Measurements from ENCODE around the gene EFNA5. TPM values are rescaled to one million over a fixed set of nuclear protein-coding genes. Genes with fewer than 3 reads are reported as not detected.

Gene EFNA5
- total RNA-seq, 1 experiment from 2014 or later, result 0.22 TPM

DNA sequence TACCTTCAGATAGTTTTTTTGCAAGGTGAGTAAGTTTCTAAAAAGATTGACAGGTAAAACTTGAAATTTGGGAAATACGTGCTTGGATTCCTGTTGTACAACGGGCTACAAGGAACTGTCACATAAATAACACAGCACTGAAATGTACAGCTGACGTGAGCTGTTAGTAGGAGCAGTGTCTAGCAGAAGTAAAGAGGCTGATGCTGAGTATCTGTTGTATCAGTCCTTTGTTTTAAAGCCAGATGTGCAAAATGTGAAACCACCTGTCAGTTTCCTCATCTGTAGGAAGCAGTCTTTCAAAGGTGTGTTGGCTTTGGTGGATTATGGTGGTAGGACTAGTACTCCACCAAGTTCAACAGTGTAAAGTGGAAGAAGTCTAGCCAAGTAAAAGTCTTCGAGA lies 122.3 kb downstream of the EFNA5 start:
- H3K4me3 ChIP-seq (replicated peaks in 1 of 2; ENCODE audit: low read depth in 1 of 2, low read length in 2 of 2), result no peak overlapping the region

More for the DNA sequence above, 122.3 kb downstream of the EFNA5 start:
- RAD21 ChIA-PET (ENCODE audit: low non-redundant PET in 1 of 2, low total read pairs in 2 of 2, uncharacterized antibody in 2 of 2, unreplicated experiment in 2 of 2), result no interaction called here
- intact Hi-C loops (cut with micrococcal nuclease), result no loop called here
- H3K4me2 ChIP-seq (ENCODE audit: low read length), result no peak overlapping the region
- no peak overlapping the region for H2AFZ ChIP-seq (ENCODE audit: low read depth, low read length, poor library complexity, severe bottlenecking)
- peaks cover 8% of the 10 kb centered on the region; the same call in 1 of the 2 replicates for H3K27me3 ChIP-seq (ENCODE audit: insufficient read depth, low read length)
- H3K9ac ChIP-seq (ENCODE audit: low read length), result no peak overlapping the region
- DNase-seq (ENCODE audit: low read depth, low spot score), result no peak
- H3K79me2 ChIP-seq (ENCODE audit: insufficient read depth, low read length), result no peaks in the 10 kb centered on the region
- H3K9me2 ChIP-seq (ENCODE audit: insufficient read depth), result no peaks in the 10 kb centered on the region
- POLR2A ChIA-PET, result no interaction called here
- no peaks in the 10 kb centered on the region for H3K36me3 ChIP-seq (ENCODE audit: control insufficient read depth in 1 of 2, insufficient read depth in 2 of 2, low read length in 2 of 2)
- BruUV-seq (replicated peaks), result no TSS peak
- H3K9me3 ChIP-seq (ENCODE audit: control insufficient read depth in 1 of 2, insufficient read depth in 1 of 2, low read depth in 1 of 2, low read length in 2 of 2), result no peaks in the 10 kb centered on the region
- H3K27ac ChIP-seq (ENCODE audit: low read depth, low read length), result no peak overlapping the region
- TF ChIP-seq, protein P1, sequence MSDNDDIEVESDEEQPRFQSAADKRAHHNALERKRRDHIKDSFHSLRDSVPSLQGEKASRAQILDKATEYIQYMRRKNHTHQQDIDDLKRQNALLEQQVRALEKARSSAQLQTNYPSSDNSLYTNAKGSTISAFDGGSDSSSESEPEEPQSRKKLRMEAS (IDR thresholded peaks at IDR 0.05), result no peak
- TF ChIP-seq, protein P2, sequence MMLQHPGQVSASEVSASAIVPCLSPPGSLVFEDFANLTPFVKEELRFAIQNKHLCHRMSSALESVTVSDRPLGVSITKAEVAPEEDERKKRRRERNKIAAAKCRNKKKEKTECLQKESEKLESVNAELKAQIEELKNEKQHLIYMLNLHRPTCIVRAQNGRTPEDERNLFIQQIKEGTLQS (IDR thresholded peaks at IDR 0.05), result no peak
- no peak for TF ChIP-seq CBX3 (IDR thresholded peaks at IDR 0.05; ENCODE audit: low read depth)
- TF ChIP-seq, protein P3, sequence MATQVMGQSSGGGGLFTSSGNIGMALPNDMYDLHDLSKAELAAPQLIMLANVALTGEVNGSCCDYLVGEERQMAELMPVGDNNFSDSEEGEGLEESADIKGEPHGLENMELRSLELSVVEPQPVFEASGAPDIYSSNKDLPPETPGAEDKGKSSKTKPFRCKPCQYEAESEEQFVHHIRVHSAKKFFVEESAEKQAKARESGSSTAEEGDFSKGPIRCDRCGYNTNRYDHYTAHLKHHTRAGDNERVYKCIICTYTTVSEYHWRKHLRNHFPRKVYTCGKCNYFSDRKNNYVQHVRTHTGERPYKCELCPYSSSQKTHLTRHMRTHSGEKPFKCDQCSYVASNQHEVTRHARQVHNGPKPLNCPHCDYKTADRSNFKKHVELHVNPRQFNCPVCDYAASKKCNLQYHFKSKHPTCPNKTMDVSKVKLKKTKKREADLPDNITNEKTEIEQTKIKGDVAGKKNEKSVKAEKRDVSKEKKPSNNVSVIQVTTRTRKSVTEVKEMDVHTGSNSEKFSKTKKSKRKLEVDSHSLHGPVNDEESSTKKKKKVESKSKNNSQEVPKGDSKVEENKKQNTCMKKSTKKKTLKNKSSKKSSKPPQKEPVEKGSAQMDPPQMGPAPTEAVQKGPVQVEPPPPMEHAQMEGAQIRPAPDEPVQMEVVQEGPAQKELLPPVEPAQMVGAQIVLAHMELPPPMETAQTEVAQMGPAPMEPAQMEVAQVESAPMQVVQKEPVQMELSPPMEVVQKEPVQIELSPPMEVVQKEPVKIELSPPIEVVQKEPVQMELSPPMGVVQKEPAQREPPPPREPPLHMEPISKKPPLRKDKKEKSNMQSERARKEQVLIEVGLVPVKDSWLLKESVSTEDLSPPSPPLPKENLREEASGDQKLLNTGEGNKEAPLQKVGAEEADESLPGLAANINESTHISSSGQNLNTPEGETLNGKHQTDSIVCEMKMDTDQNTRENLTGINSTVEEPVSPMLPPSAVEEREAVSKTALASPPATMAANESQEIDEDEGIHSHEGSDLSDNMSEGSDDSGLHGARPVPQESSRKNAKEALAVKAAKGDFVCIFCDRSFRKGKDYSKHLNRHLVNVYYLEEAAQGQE (IDR thresholded peaks at IDR 0.05; ENCODE audit: low read depth), result no peak
- TF ChIP-seq, protein P4, sequence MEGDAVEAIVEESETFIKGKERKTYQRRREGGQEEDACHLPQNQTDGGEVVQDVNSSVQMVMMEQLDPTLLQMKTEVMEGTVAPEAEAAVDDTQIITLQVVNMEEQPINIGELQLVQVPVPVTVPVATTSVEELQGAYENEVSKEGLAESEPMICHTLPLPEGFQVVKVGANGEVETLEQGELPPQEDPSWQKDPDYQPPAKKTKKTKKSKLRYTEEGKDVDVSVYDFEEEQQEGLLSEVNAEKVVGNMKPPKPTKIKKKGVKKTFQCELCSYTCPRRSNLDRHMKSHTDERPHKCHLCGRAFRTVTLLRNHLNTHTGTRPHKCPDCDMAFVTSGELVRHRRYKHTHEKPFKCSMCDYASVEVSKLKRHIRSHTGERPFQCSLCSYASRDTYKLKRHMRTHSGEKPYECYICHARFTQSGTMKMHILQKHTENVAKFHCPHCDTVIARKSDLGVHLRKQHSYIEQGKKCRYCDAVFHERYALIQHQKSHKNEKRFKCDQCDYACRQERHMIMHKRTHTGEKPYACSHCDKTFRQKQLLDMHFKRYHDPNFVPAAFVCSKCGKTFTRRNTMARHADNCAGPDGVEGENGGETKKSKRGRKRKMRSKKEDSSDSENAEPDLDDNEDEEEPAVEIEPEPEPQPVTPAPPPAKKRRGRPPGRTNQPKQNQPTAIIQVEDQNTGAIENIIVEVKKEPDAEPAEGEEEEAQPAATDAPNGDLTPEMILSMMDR (IDR thresholded peaks at IDR 0.05 in 2 of 3, conservative IDR thresholded peaks at IDR 0.05 in 1 of 3; ENCODE audit: borderline replicate concordance in 1 of 3, insufficient read depth in 1 of 3, low read depth in 2 of 3, low read length in 2 of 3), result no peak
- TF ChIP-seq ZNF274 (IDR thresholded peaks at IDR 0.05; ENCODE audit: low read depth, low read length), result no peak
- no peak for TF ChIP-seq SIN3A (IDR thresholded peaks at IDR 0.05; ENCODE audit: low read depth)
- no peak for TF ChIP-seq EZH2phosphoT487 (IDR thresholded peaks at IDR 0.05; ENCODE audit: borderline replicate concordance)
- no peak for TF ChIP-seq JUND (IDR thresholded peaks at IDR 0.05)
- no peak for TF ChIP-seq FOSL1 (IDR thresholded peaks at IDR 0.05; ENCODE audit: low read depth)
- no peak for TF ChIP-seq EGR1 (IDR thresholded peaks at IDR 0.05; ENCODE audit: low read depth)
- TF ChIP-seq YY1 (IDR thresholded peaks at IDR 0.05; ENCODE audit: extremely low read depth, insufficient replicate concordance, low read depth, low read length), result no peak
- TF ChIP-seq SRF (IDR thresholded peaks at IDR 0.05; ENCODE audit: low read depth), result no peak
- TF ChIP-seq RAD21 (IDR thresholded peaks at IDR 0.05; ENCODE audit: low read depth), result no peak
- no peak for TF ChIP-seq CEBPB (IDR thresholded peaks at IDR 0.05; ENCODE audit: low read depth)
- no peak for TF ChIP-seq SP1 (IDR thresholded peaks at IDR 0.05; ENCODE audit: low read depth)
- no peak for TF ChIP-seq POLR2AphosphoS5 (IDR thresholded peaks at IDR 0.05; ENCODE audit: low read depth, low read length)
- TF ChIP-seq EZH2 (IDR thresholded peaks at IDR 0.05), result no peak
- no peak for TF ChIP-seq ZFX (IDR thresholded peaks at IDR 0.05)
- TF ChIP-seq TCF7L2 (IDR thresholded peaks at IDR 0.05; ENCODE audit: borderline replicate concordance, extremely low read depth, insufficient read depth, insufficient read length), result no peak
- no peaks in the 10 kb centered on the region for H4K20me1 ChIP-seq (ENCODE audit: insufficient read depth)
- CTCF ChIA-PET, result no interaction called here
- ATAC-seq, result no peak
- H3K4me1 ChIP-seq (ENCODE audit: control insufficient read depth in 1 of 2, insufficient read depth in 2 of 2, low read length in 2 of 2), result no peaks in the 10 kb centered on the region
